Activated CD8-positive, alpha-beta memory T cell treated with anti-CD3 and anti-CD28 coated beads for 4 hours (primary cell): Measurements from ENCODE around the gene DYTN.

Experiments used
- DNase-seq, 2 donors: peaks; one replicate each; pipeline ENCODE4 v3.0.0-alpha.2; 2020; ENCODE audit warnings: low read depth in 2 of 2

DYTN gene

DNA sequence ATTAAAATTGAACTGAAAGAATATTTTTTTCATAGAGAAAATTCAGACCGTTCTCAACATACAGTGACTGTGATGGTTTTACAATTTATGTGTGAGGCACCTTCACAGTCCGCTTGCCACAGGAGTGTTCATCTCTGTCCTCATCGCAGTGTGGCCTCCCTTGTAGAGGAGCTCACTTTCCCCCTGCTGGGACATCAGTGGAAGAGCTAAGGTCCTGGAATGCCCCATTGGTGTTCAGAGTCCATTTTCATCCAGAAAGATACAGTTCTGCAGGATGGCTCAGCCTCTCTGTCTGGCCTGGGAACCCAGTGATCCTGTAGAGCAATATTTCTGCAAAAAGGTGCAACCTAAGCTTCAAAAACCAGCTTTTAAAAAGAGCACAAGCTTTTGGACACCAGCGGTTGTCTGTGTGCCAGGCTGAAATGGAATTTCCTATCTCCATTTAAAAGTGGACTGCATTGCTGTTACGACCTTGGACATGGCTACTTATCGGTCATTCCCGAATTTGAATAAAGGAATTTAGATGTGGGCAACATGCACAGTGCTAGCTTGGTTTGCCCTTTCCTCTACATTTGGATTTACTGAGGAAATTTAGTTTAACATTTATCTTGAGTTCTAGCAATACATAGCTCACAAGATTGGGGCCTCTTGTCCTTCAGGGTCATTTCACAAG lies 102.6 kb downstream of the DYTN start:
- no peak for DNase-seq

DNA sequence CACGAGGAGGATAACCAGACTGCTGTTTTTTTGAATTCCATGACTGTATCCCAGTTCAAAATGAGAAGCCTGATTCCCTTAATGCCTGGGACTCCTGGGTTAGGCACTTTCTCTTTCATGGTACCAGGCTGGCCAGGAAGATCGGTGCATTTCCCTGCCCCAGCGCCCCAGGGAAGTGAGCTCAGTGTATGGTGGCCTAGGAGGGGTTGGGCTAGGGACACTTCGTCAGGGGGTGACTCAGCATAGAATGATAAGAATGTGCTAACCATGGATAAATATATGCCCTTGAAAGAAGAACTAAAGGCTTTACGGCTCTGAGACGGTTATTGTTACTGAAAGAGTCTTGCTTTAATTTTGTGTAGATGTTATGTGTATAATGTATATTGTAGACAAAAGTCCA lies 103.4 kb downstream of the DYTN start:
- no peak for DNase-seq

DNA sequence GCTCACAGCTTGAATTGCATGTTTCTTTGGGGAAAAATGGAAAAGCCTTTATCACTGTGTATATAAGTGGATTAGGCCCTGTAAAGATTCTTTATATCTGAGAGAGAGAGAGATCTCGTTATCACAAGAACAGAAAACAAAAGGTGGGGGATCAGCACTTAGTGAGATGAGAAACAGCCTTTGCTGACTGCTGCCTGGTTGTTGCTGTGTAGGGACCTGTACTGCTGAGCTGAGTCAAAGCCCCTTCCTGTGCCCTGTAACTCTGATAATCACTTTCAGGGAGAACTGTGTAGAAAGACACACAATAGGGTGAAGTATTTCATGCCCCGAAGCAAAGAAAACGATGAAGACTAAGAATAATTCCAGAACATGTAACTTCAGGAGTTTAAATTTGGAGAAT lies 106.5 kb downstream of the DYTN start:
- DNase-seq, result no peak

DNA sequence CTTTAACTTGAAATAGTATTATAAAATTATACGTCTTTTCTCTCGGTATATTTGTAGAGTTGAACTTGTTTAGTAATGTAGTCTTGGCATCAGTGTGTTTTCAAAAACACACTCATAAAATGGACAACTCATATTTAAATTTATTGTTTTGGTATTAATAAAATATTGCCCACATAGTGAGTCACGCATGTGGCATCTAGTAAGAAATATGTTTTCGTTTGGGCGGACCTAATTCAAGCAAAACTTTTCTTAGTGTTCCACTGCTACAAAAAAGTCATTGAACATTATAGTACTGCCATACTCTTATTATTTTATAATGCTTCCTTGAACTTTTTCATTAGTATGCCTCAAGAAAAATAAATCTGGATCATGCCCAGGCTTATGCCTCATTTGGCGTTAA lies 107.0 kb downstream of the DYTN start:
- no peak for DNase-seq

DNA sequence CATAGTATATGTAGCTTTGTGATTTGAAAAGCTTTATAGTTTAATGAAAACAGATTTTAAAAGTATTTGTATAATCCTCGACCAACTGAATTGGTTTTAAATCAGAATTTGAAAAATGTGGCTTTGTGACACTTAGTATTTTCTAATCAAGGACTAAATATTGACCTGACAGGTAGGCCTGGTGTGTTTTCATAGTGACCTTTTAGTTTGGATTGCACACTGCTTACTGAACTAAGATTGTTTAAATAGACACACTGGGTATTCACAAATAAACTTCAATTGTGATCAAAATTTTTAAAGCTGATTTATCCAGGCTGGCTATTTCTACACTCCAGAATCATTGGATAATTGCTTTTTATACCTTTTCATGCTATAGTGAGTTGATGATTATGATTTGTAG lies 107.7 kb downstream of the DYTN start:
- DNase-seq, result no peak

DNA sequence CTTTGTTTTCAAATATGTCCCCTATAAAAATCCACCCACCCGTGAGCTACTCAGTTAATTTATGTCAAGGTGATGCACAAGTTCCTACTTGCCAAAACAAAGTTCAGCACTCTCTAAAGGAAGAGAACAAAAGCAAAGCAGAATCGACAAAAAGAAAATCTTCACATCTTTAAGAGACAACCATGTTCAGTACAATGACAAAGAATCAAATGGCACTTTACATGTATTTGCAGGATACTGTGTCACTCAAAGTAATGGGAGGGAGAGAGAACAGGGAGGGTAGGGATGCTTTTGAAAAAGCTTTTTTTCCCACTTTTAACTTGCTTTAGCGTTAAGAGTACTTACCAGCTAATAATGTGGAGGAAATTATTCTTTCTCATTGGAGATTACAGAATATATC lies 115.0 kb downstream of the DYTN start:
- DNase-seq, result no peak
